Measurements from ENCODE around the gene SEPTIN3. TPM values are rescaled to one million over a fixed set of nuclear protein-coding genes. Genes with fewer than 3 reads are reported as not detected.
"Not testable (repeated sequence)": the region's sequence is repeated elsewhere in the genome, so short reads cannot be mapped to it uniquely, and the experiment has no call there.

The SEPTIN3 gene
- total RNA-seq, 1 donor from 2014 or later, result 2.5 TPM

DNA sequence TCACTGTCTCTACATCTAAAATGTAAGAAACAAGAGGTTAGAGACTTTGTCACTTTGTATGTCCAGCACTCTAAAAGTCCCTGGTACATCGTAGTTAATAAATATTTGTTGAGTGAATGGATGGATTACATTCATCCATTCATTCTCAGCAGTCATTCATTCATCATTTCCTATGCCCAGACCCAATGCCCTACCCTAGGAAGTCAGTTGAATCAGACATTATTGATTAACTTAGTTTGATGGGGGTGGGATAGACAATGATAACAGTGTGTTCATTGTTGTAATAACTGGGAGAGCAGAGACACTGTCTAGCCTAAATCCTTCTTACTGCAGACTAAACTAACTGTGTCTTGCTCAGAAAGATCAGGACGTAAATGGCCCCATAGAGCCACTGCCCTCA, 21.1 kb upstream of the SEPTIN3 start:
- Histone ChIP-seq H3K36me3 (ENCODE audit: control insufficient read depth, insufficient read depth, low read length) (peaks cover 2% of the 10 kb centered on the region), H3K27me3 (ENCODE audit: control insufficient read depth, insufficient read depth, low read length) (no peaks in the 10 kb centered on the region), H3K4me3 (ENCODE audit: low read depth, low read length) (no peak overlapping the region)
- TF ChIP-seq CTCF (IDR thresholded peaks at IDR 0.05; ENCODE audit: insufficient read depth, low read length, poor library complexity, severe bottlenecking), result no peak
- no peak for DNase-seq (ENCODE audit: low read depth)

GRCh38 chr22:41948928-41949296, 20.3 kb upstream of the SEPTIN3 start:
- not testable (repeated sequence) for DNase-seq (ENCODE audit: low read depth); H3K4me3 ChIP-seq (ENCODE audit: low read depth, low read length); H3K36me3 ChIP-seq (ENCODE audit: control insufficient read depth, insufficient read depth, low read length); H3K27me3 ChIP-seq (ENCODE audit: control insufficient read depth, insufficient read depth, low read length)

DNA sequence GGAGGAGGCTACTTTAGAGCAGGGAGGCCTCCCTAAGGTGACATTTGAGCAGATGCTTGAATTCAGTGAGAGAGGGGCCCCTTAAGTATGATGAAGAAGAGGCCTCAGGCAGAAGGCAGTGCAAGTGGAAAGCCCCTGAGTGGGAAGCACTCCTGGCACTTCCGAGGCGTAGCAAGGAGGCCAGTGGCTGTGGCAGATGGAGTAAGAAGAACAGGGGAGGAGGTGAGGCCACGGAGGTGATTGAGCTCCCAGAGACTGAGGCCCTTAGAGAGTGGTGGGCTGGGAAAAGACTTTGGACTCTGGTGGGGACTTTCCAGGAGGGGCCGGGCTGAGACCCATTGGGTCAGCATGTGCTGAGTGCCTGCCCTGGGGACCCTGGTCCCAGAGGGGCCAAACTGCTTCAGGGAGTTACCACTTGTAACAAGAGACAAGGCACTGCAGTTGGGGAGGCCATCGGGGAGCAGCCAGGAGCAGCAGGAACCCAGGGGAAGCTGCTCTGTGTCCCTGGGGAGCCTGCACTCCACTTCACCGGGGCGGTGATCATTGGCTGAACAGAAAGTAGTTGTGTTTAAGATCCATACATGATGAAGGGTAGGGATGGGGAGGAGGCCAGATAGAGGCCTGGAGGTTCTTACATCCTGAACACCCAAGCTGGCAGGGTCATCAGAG, 19.8 kb upstream of the SEPTIN3 start:
- Histone ChIP-seq H3K4me3 (ENCODE audit: low read depth, low read length) (no peak overlapping the region), H3K27me3 (ENCODE audit: control insufficient read depth, insufficient read depth, low read length) (no peaks in the 10 kb centered on the region), H3K36me3 (ENCODE audit: control insufficient read depth, insufficient read depth, low read length) (no peaks in the 10 kb centered on the region)
- no peak for TF ChIP-seq CTCF (IDR thresholded peaks at IDR 0.05; ENCODE audit: insufficient read depth, low read length, poor library complexity, severe bottlenecking)
- DNase-seq (ENCODE audit: low read depth), result no peak

- Histone ChIP-seq H3K36me3 (ENCODE audit: control insufficient read depth, insufficient read depth, low read length) (no peaks in the 10 kb centered on the region), H3K4me3 (ENCODE audit: low read depth, low read length) (no peak within 1 kb of the TSS), H3K27me3 (ENCODE audit: control insufficient read depth, insufficient read depth, low read length) (no peaks in the 10 kb centered on the region)
- DNase-seq (ENCODE audit: low read depth), result no peak
- no peak for TF ChIP-seq CTCF (IDR thresholded peaks at IDR 0.05; ENCODE audit: insufficient read depth, low read length, poor library complexity, severe bottlenecking)
Observed at GRCh38 chr22:41951898-41952474, 17.3 kb upstream of the SEPTIN3 start, which contains the start of gene SMIM45. Gene SMIM45, plus strand, starts transcription at chr22:41952150.

DNA sequence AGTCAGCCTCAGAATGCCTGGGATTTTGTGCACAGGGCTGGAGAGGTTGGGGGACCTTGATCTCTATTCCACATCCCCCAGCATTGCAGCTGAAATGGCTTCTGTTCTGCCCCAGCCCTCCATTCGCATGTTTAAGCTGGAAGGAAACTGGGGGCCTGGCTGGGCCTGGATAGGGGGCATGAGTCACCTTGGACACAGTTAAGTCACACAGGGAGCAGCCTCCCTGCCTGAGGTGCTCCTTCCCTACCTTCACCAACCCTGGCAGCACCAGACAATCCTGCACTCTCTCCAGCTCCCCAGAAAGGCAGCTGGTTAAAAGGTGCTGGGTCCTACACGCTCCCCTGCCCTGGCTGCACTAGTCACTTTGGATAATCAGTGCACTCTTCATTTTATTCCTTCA, 16.5 kb upstream of the SEPTIN3 start:
- no peak for DNase-seq (ENCODE audit: low read depth)
- no peaks in the 10 kb centered on the region for H3K36me3 ChIP-seq (ENCODE audit: control insufficient read depth, insufficient read depth, low read length)
- no peak for TF ChIP-seq CTCF (IDR thresholded peaks at IDR 0.05; ENCODE audit: insufficient read depth, low read length, poor library complexity, severe bottlenecking)
- no peak overlapping the region for H3K4me3 ChIP-seq (ENCODE audit: low read depth, low read length)
- H3K27me3 ChIP-seq (ENCODE audit: control insufficient read depth, insufficient read depth, low read length), result no peaks in the 10 kb centered on the region

DNA sequence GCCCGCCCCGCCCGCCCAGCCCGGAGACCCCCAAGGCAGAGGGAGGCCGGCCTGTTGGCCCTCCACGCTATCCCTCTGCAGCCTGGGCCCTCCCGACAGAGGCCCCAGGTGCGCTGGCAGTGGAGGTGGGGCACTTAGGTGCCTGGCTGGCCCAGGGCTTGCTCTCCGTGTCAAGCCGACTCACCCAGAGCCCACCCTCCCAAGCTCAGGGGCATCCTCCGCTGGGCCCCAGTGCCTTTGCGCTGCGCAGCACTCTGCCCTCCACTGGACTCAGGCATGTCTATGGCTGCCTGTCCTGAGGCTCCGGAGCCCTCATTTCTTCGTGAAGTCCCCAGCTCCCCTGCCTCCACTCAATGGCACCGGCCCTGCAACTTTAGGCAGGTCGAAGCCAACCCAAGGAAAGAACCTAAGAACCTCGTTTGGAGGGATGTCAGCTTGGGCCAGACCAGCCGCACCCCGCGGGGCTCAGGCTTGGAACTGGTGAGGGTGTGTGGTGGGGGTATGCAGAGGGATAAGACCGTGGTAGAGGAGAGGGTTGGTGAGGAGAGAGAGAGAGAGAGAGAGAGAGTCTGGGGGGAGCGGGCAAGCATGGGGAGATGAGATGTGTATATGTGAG, 11.2 kb upstream of the SEPTIN3 start:
- TF ChIP-seq CTCF (IDR thresholded peaks at IDR 0.05; ENCODE audit: insufficient read depth, low read length, poor library complexity, severe bottlenecking), result no peak
- H3K36me3 ChIP-seq (ENCODE audit: control insufficient read depth, insufficient read depth, low read length), result no peaks in the 10 kb centered on the region
- no peak overlapping the region for H3K4me3 ChIP-seq (ENCODE audit: low read depth, low read length)

More for the DNA sequence above, 11.2 kb upstream of the SEPTIN3 start:
- no peaks in the 10 kb centered on the region for H3K27me3 ChIP-seq (ENCODE audit: control insufficient read depth, insufficient read depth, low read length)
- DNase-seq (ENCODE audit: low read depth), result no peak

Data from kidney epithelial cell (primary cell).